ENCODE measurements around the gene ASTN2. TPM values are rescaled to one million over a fixed set of nuclear protein-coding genes. Genes with fewer than 3 reads are reported as not detected.
"Not testable (repeated sequence)": the region's sequence is repeated elsewhere in the genome, so short reads cannot be mapped to it uniquely, and the experiment has no call there.

Gene ASTN2
- total RNA-seq, 5 donors from 2014 or later (not counting 1 experiment from before 2014, with no cell fraction given): 3.7 to 4.8 (median 4.4) TPM

- Histone ChIP-seq H3K27ac (ENCODE audit: low read length) (no peak overlapping the region), H3K4me1 (ENCODE audit: control insufficient read depth in 1 of 2, extremely low read depth in 1 of 2, insufficient read depth in 2 of 2, low read length in 2 of 2) (no peaks in the 10 kb centered on the region), H3K4me3 (ENCODE audit: control insufficient read depth in 1 of 2, extremely low read depth in 1 of 2, low read length in 1 of 2) (no peak overlapping the region), H3K36me3 (ENCODE audit: control insufficient read depth in 2 of 2, extremely low read depth in 1 of 2, insufficient read depth in 1 of 2, low read length in 1 of 2) (no peaks in the 10 kb centered on the region), H3K27me3 (replicated peaks in 1 of 2; ENCODE audit: control insufficient read depth in 2 of 2, extremely low read depth in 1 of 2, insufficient read depth in 2 of 2, low read length in 1 of 2) (no peaks in the 10 kb centered on the region), H3K9me3 (no peaks in the 10 kb centered on the region)
- DNase-seq (no peak), ATAC-seq (replicated peaks in 1 of 4) (no peak)
- no peaks in the 10 kb centered on the region for H3K36me3 Mint-ChIP-seq
- H3K27ac Mint-ChIP-seq: no peak overlapping the region
- peaks cover 3 to 7% of the 10 kb centered on the region in 2 donors for H3K27me3 Mint-ChIP-seq
- peaks cover 0 to 14% (median 6%) of the 10 kb centered on the region in 3 donors for H3K9me3 Mint-ChIP-seq
- POLR2A ChIA-PET: no interaction called here
- H3K4me3 Mint-ChIP-seq: no peak overlapping the region
- CTCF ChIA-PET: no interaction called here
- no peaks in the 10 kb centered on the region for H3K4me1 Mint-ChIP-seq
- 50% methylated on average over 1 of the region's 3 CpGs for WGBS (ENCODE audit: insufficient coverage)
Observed at GRCh38 chr9:117072216-117072615, 342.6 kb downstream of the ASTN2 start.

- H3K4me1 ChIP-seq (ENCODE audit: control insufficient read depth in 1 of 2, extremely low read depth in 1 of 2, insufficient read depth in 2 of 2, low read length in 2 of 2); CTCF ChIA-PET; H3K4me3 Mint-ChIP-seq; DNase-seq; H3K27me3 ChIP-seq (replicated peaks in 1 of 2; ENCODE audit: control insufficient read depth in 2 of 2, extremely low read depth in 1 of 2, insufficient read depth in 2 of 2, low read length in 1 of 2); H3K4me3 ChIP-seq (ENCODE audit: control insufficient read depth in 1 of 2, extremely low read depth in 1 of 2, low read length in 1 of 2); ATAC-seq (replicated peaks in 1 of 4); H3K27ac Mint-ChIP-seq; H3K4me1 Mint-ChIP-seq; H3K9me3 Mint-ChIP-seq; H3K27ac ChIP-seq (ENCODE audit: low read length); H3K9me3 ChIP-seq; H3K36me3 ChIP-seq (ENCODE audit: control insufficient read depth in 2 of 2, extremely low read depth in 1 of 2, insufficient read depth in 1 of 2, low read length in 1 of 2); H3K27me3 Mint-ChIP-seq; H3K36me3 Mint-ChIP-seq; POLR2A ChIA-PET: not testable (repeated sequence)
- 91% methylated on average over 14 of the region's 24 CpGs for WGBS (ENCODE audit: insufficient coverage)
Observed at GRCh38 chr9:117071673-117072207, 343.1 kb downstream of the ASTN2 start.

DNA sequence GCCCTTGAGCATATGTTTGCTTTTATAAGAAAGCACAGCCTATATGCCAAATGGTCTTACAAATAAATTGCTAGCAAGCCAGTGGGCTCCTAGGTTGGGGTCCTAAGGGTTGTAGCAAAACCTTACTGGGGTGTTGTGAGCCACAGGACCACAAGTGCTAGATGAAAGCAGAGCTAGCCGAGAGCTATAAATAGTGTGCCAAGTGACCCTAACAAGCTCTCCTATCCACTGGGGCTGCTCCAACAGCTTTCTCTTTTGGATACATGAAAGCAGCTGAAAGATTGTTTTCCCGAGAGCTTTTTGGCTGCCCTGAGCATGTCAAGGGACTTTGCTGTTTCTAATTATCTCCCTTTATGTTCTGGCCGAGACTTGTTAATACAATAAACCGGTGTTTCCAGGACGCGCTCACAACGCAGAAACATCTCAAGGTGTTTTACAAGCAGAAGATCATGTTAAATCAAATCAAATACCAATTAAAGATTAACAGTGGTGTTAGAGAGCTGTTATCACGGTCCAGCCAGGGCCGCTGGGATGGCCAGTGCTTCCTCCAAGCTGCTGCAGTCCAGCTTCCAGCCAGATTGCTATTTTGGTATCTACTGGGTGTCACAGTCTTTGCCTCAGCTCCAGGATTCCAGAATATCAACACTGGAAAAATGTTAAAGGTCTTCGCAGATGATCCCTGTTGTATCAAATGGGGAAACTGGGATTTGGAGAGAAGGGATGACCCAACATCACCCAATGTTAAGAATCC, 351.0 kb downstream of the ASTN2 start:
- no peak for ATAC-seq (replicated peaks in 1 of 4)
- 89% methylated on average over 5 of the region's 10 CpGs for WGBS (ENCODE audit: insufficient coverage)

GRCh38 chr9:117060963-117061362, 353.9 kb downstream of the ASTN2 start:
- Mint-ChIP-seq H3K4me1 (no peaks in the 10 kb centered on the region), H3K9me3 (peaks cover 2 to 9% (median 8%) of the 10 kb centered on the region in 3 donors), H3K27ac (no peak overlapping the region), H3K36me3 (no peaks in the 10 kb centered on the region), H3K27me3 (no peaks in the 10 kb centered on the region), H3K4me3 (no peak overlapping the region)
- ChIA-PET CTCF (no interaction called here), POLR2A (no interaction called here)
- H3K9me3 ChIP-seq: no peaks in the 10 kb centered on the region
- no peaks in the 10 kb centered on the region for H3K27me3 ChIP-seq (replicated peaks in 1 of 2; ENCODE audit: control insufficient read depth in 2 of 2, extremely low read depth in 1 of 2, insufficient read depth in 2 of 2, low read length in 1 of 2)
- no peaks in the 10 kb centered on the region for H3K4me1 ChIP-seq (ENCODE audit: control insufficient read depth in 1 of 2, extremely low read depth in 1 of 2, insufficient read depth in 2 of 2, low read length in 2 of 2)
- no peak overlapping the region for H3K4me3 ChIP-seq (ENCODE audit: control insufficient read depth in 1 of 2, extremely low read depth in 1 of 2, low read length in 1 of 2)
- no peak for DNase-seq
- no peaks in the 10 kb centered on the region for H3K36me3 ChIP-seq (ENCODE audit: control insufficient read depth in 2 of 2, extremely low read depth in 1 of 2, insufficient read depth in 1 of 2, low read length in 1 of 2)
- ATAC-seq (replicated peaks in 1 of 4): no peak
- no peak overlapping the region for H3K27ac ChIP-seq (ENCODE audit: low read length)

More for the DNA sequence above, 351.0 kb downstream of the ASTN2 start:
- POLR2A ChIA-PET: no interaction called here
- CTCF ChIA-PET: no interaction called here
- H3K27ac Mint-ChIP-seq: no peak overlapping the region
- no peaks in the 10 kb centered on the region for H3K27me3 Mint-ChIP-seq
- DNase-seq: no peak
- H3K9me3 ChIP-seq: no peaks in the 10 kb centered on the region
- H3K4me3 ChIP-seq (ENCODE audit: control insufficient read depth in 1 of 2, extremely low read depth in 1 of 2, low read length in 1 of 2): no peak overlapping the region
- no peaks in the 10 kb centered on the region for H3K4me1 Mint-ChIP-seq
- H3K4me3 Mint-ChIP-seq: no peak overlapping the region
- no peaks in the 10 kb centered on the region for H3K27me3 ChIP-seq (replicated peaks in 1 of 2; ENCODE audit: control insufficient read depth in 2 of 2, extremely low read depth in 1 of 2, insufficient read depth in 2 of 2, low read length in 1 of 2)
- no peaks in the 10 kb centered on the region for H3K36me3 Mint-ChIP-seq
- no peaks in the 10 kb centered on the region for H3K36me3 ChIP-seq (ENCODE audit: control insufficient read depth in 2 of 2, extremely low read depth in 1 of 2, insufficient read depth in 1 of 2, low read length in 1 of 2)
- H3K27ac ChIP-seq (ENCODE audit: low read length): no peak overlapping the region
- no peaks in the 10 kb centered on the region for H3K4me1 ChIP-seq (ENCODE audit: control insufficient read depth in 1 of 2, extremely low read depth in 1 of 2, insufficient read depth in 2 of 2, low read length in 2 of 2)
- peaks cover 2 to 8% (median 7%) of the 10 kb centered on the region in 3 donors for H3K9me3 Mint-ChIP-seq

DNA sequence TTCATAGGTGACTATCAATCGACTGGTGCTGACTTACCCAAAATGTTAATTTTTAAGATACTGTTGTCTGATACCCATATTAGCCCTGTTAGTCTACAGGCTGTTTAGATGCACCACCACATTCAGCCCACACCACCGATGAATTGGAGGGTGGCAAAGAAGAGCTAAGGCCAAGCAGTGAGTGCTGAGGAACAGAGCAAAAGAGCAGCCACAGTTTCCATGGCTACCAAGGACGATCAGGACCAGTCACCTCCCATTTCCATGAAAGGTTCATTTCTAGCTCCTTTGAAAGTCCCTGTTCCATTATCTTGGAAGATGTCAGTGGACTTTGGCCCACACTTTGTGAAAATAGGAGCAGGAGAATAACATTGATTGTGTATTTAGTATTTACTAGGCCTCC, 364.9 kb downstream of the ASTN2 start:
- CTCF ChIA-PET: no interaction called here
- no peak overlapping the region for H3K27ac ChIP-seq (ENCODE audit: low read length)
- H3K9me3 Mint-ChIP-seq: peaks cover 0 to 4% (median 0%) of the 10 kb centered on the region in 3 donors
- H3K27me3 ChIP-seq (replicated peaks in 1 of 2; ENCODE audit: control insufficient read depth in 2 of 2, extremely low read depth in 1 of 2, insufficient read depth in 2 of 2, low read length in 1 of 2): no peaks in the 10 kb centered on the region
- ATAC-seq (replicated peaks in 1 of 4) (no peak), DNase-seq (no peak)
- no peaks in the 10 kb centered on the region for H3K36me3 Mint-ChIP-seq
- 100% methylated on average over 1 of the region's 3 CpGs for WGBS (ENCODE audit: insufficient coverage)
- no peaks in the 10 kb centered on the region for H3K9me3 ChIP-seq
- H3K4me1 Mint-ChIP-seq: no peaks in the 10 kb centered on the region
- H3K27me3 Mint-ChIP-seq: no peaks in the 10 kb centered on the region
- POLR2A ChIA-PET: no interaction called here
- no peaks in the 10 kb centered on the region for H3K36me3 ChIP-seq (ENCODE audit: control insufficient read depth in 2 of 2, extremely low read depth in 1 of 2, insufficient read depth in 1 of 2, low read length in 1 of 2)
- H3K4me1 ChIP-seq (ENCODE audit: control insufficient read depth in 1 of 2, extremely low read depth in 1 of 2, insufficient read depth in 2 of 2, low read length in 2 of 2): no peaks in the 10 kb centered on the region
- H3K4me3 Mint-ChIP-seq: no peak overlapping the region
- H3K4me3 ChIP-seq (ENCODE audit: control insufficient read depth in 1 of 2, extremely low read depth in 1 of 2, low read length in 1 of 2): no peak overlapping the region
- H3K27ac Mint-ChIP-seq: no peak overlapping the region

GRCh38 chr9:117046666-117047327, 368.1 kb downstream of the ASTN2 start:
- Histone ChIP-seq H3K4me3 (ENCODE audit: control insufficient read depth in 1 of 2, extremely low read depth in 1 of 2, low read length in 1 of 2) (no peak overlapping the region), H3K27me3 (replicated peaks in 1 of 2; ENCODE audit: control insufficient read depth in 2 of 2, extremely low read depth in 1 of 2, insufficient read depth in 2 of 2, low read length in 1 of 2) (no peaks in the 10 kb centered on the region), H3K4me1 (ENCODE audit: control insufficient read depth in 1 of 2, extremely low read depth in 1 of 2, insufficient read depth in 2 of 2, low read length in 2 of 2) (no peaks in the 10 kb centered on the region), H3K9me3 (no peaks in the 10 kb centered on the region), H3K27ac (ENCODE audit: low read length) (no peak overlapping the region), H3K36me3 (ENCODE audit: control insufficient read depth in 2 of 2, extremely low read depth in 1 of 2, insufficient read depth in 1 of 2, low read length in 1 of 2) (no peaks in the 10 kb centered on the region)
- Mint-ChIP-seq H3K4me3 (no peak overlapping the region), H3K27ac (no peak overlapping the region), H3K36me3 (no peaks in the 10 kb centered on the region), H3K9me3 (peaks cover 0 to 4% (median 0%) of the 10 kb centered on the region in 3 donors), H3K4me1 (no peaks in the 10 kb centered on the region), H3K27me3 (no peaks in the 10 kb centered on the region)
- DNase-seq (no peak), ATAC-seq (replicated peaks in 1 of 4) (no peak)
- ChIA-PET POLR2A (no interaction called here), CTCF (no interaction called here)
- 83% methylated on average over 1 of the region's 3 CpGs for whole genome bisulfite sequencing (ENCODE audit: insufficient coverage)
